ENCODE data around the gene RGS13.

RGS13 gene

DNA sequence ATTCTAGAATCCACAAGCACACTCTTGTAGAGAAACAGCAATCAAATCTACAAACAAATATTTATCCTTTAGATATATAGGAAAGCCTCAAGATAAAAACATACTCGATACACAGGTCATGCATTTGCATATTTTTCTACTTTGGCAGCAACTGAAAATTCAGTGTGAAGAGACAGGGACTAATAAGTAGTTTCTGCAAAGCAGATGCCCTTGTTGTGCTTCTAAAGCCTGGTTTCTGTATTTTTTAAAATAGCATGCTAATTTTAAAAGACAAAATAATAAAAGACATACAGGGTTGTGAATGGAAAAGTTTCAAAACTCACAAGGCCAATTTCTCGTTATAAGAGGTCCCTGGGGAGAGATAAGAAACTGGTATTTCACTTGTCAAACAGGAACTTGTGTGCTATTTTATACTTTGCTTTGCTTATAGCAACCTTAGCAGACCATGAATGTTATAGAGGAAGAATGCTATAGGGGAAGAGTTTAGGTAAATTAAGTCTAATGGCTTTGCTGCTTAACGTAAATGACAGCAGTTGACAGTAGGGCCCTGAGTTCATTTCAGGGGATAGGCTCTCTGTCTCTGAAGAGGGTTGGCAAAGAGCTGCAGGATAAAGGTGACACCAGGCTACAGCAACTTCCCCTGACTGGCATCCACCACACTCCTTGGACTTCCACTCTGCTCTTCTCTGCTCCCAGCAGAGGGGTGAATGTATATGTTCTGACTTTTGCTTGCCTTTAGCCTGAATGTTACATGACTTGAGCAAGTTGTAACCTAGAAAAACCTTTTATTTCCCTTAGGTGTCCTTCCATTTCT, 9.4 kb upstream of the RGS13 start:
- peak; percentile 36 for DNase-seq (ENCODE audit: low read depth)
- TF ChIP-seq, protein P1, sequence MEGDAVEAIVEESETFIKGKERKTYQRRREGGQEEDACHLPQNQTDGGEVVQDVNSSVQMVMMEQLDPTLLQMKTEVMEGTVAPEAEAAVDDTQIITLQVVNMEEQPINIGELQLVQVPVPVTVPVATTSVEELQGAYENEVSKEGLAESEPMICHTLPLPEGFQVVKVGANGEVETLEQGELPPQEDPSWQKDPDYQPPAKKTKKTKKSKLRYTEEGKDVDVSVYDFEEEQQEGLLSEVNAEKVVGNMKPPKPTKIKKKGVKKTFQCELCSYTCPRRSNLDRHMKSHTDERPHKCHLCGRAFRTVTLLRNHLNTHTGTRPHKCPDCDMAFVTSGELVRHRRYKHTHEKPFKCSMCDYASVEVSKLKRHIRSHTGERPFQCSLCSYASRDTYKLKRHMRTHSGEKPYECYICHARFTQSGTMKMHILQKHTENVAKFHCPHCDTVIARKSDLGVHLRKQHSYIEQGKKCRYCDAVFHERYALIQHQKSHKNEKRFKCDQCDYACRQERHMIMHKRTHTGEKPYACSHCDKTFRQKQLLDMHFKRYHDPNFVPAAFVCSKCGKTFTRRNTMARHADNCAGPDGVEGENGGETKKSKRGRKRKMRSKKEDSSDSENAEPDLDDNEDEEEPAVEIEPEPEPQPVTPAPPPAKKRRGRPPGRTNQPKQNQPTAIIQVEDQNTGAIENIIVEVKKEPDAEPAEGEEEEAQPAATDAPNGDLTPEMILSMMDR (IDR thresholded peaks at IDR 0.05; ENCODE audit: insufficient read depth, low read depth, low read length, missing control alignments): no peak
- no peak overlapping the region for H3K4me3 ChIP-seq (ENCODE audit: low read depth, low read length)

DNA sequence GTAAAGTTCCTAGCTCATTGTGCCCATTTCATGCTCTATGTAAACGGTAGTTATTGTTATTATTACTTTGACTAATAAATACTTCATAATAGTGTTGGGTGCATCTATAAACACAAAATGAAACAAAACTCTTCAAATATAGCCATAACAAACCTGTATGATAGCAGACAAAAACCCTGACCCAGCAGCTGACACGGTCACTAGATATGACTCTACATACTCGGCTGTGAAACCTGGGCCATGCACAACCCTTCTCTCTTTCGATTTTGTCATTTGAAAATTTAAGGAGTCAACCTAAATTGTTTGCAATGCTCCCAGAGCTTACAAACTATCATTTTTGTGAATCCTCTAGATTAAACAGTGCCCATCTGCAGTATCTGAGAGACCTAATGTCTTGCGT, 8.0 kb upstream of the RGS13 start:
- TF ChIP-seq, protein P1 (IDR thresholded peaks at IDR 0.05; ENCODE audit: insufficient read depth, low read depth, low read length, missing control alignments): no peak
- no peak overlapping the region for H3K4me3 ChIP-seq (ENCODE audit: low read depth, low read length)
- DNase-seq (ENCODE audit: low read depth): no peak

DNA sequence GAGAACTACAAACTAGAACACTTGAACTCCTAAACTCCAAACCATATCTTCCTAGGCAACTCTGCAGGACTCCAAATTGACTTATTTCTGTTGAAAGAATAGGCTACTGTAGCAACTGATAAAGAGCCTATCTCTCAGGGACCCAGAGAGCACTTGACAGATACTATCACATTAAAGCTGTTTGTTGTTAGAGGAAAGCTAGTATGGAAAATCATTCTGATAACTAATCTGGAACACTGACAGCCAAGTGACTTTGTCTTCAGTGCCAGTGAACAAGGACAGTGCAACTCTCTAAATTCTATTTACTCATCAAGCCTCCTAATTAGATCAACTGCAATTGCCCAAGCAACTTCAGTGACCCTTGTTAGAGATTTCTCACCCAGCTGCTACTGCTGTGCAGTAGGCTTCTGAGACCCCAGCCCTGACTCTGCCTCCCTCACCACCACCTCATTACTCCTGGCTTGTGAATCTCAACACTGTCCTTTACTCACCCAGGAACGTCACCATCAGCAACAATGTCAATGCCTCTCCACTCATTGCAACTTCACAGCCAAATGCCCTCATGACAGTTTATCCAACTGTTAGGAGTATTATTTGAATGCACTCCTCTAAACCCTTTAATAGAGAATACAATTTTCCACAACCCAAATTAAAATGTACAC, 7.4 kb upstream of the RGS13 start:
- TF ChIP-seq, protein P1 (IDR thresholded peaks at IDR 0.05; ENCODE audit: insufficient read depth, low read depth, low read length, missing control alignments): no peak
- H3K4me3 ChIP-seq (ENCODE audit: low read depth, low read length): no peak overlapping the region
- DNase-seq (ENCODE audit: low read depth): no peak

DNA sequence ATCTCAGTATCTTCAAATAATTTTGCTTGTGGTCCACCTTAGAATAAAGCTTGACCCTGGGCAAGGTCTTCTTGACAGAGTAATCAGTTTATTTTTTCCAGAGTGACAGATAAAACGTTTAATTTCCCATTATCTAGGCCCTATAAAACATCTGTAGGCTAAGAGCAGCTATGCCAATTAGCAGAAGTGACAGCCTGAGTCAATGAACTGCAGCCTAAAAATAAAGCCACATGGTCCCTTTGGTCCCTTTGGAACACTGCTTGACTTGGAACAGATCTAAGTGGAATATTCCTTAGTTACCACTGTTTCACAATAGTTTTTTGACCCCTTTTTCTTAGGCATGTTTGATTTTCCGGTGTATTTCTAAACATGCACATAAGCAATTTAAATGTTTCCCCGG, 6.3 kb upstream of the RGS13 start:
- DNase-seq (ENCODE audit: low read depth): no peak
- no peak overlapping the region for H3K4me3 ChIP-seq (ENCODE audit: low read depth, low read length)
- TF ChIP-seq, protein P1 (IDR thresholded peaks at IDR 0.05; ENCODE audit: insufficient read depth, low read depth, low read length, missing control alignments): no peak

DNA sequence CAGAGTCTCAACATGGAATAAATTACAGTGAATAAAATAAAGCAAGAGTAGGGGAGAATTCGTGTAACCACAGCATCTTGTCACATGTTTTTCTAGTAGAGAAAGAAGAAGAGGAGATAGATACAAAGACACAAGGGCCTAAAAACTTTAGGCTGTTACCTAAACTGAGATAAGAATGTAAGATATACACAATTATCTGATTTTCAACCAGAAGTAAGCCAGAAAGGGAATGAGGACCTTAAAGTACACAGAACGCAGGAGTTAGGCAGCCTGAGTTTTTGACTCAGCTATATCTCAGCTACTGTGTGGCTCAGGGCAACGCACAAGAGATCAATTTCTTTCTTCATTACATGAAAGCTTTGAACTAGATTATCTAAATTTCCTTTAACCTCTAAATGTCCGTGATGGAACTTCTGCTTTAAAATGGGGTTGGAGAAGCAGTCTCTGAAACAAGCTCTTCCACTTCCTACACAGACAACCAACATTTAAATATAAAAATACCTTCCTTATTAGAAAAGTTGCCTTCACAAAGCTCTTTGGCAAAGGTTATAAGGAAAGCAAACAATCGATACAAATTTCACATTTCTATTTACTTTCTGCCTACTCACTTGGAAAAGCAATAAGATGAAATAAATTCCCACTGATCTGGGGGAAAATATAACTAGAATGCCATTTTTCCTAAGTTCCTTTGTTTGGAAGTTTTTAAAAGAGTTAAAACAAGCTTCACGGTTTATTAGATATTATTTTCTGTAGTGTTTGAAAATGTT, 5.2 kb upstream of the RGS13 start:
- DNase-seq (ENCODE audit: low read depth): no peak
- TF ChIP-seq, protein P1 (IDR thresholded peaks at IDR 0.05; ENCODE audit: insufficient read depth, low read depth, low read length, missing control alignments): no peak
- H3K4me3 ChIP-seq (ENCODE audit: low read depth, low read length): no peak overlapping the region

DNA sequence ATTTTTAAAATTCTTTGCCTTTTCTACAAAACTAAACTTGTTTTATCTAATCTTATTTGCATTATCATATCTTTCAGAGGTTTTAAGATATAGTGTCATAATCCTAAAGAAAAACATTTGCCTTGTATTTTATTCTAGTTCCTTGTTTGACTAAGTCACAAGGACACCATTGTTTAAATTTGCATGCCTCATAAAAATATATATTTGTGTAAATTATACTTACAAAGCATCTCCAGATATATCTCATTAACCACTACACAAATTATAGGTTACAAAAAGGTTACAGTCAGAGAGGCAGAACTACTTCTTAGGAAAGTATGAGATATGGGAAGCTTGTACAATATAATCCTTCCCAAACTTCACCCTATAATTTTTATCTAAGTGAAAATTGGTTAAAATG, 4.2 kb upstream of the RGS13 start:
- TF ChIP-seq, protein P1 (IDR thresholded peaks at IDR 0.05; ENCODE audit: insufficient read depth, low read depth, low read length, missing control alignments): no peak
- no peak overlapping the region for H3K4me3 ChIP-seq (ENCODE audit: low read depth, low read length)
- DNase-seq (ENCODE audit: low read depth): no peak
